ENCODE results near the gene HGF.
A peak's percentile ranks its signal among the peaks of the same experiment; 100 is the strongest.

Gene HGF

DNA sequence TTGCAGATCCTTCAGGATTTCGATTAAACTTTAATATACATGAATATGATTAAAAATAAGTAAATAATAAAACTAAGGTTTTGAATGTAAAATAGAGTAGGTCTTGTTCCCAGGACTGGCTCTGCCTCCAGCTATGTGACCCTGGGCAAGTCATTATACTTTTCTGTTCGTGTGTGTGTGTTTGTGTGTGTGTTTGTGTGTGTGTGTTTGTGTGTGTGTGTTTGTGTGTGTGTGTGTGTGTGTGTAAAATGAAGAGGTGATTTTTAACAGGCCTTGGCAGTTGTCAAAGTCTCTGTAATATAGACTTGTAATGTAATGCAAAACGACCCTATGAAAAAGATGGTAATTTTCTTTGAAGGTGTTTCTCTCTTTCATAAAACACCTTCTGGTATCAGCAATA lies 79.2 kb downstream of the HGF start:
- H4K20me1 ChIP-seq (ENCODE audit: insufficient read depth, low read length), result no peaks in the 10 kb centered on the region
- no peaks in the 10 kb centered on the region for H3K27me3 ChIP-seq (ENCODE audit: insufficient read depth, low read length)
- peak overlapping the region; percentile 53 for H3K4me3 ChIP-seq (ENCODE audit: low read depth, low read length, poor library complexity, severe bottlenecking)
- H3K9ac ChIP-seq (ENCODE audit: low read length), result peak overlapping the region; percentile 53
- peak overlapping the region; percentile 61 for H3K4me2 ChIP-seq (ENCODE audit: low read length)
- H3K79me2 ChIP-seq (ENCODE audit: insufficient read depth, low read length), result no peaks in the 10 kb centered on the region
- H3F3A ChIP-seq (ENCODE audit: insufficient read depth, low read length), result peaks cover 4% of the 10 kb centered on the region; the same call in 1 of the 2 replicates
- H3K4me1 ChIP-seq (ENCODE audit: insufficient read depth, low read length, severe bottlenecking), result peaks cover 70% of the 10 kb centered on the region
- H3K9me3 ChIP-seq (ENCODE audit: low read length), result no peaks in the 10 kb centered on the region
- H3K27ac ChIP-seq (ENCODE audit: low read depth, low read length, poor library complexity, severe bottlenecking), result peak overlapping the region; percentile 80
- no peaks in the 10 kb centered on the region for H3K36me3 ChIP-seq (ENCODE audit: insufficient read depth, low read length)
- H2AFZ ChIP-seq (ENCODE audit: low read length), result no peak overlapping the region
- no peak for TF ChIP-seq EZH2 (IDR thresholded peaks at IDR 0.05; ENCODE audit: borderline replicate concordance, low read length)
- TF ChIP-seq, protein P1, sequence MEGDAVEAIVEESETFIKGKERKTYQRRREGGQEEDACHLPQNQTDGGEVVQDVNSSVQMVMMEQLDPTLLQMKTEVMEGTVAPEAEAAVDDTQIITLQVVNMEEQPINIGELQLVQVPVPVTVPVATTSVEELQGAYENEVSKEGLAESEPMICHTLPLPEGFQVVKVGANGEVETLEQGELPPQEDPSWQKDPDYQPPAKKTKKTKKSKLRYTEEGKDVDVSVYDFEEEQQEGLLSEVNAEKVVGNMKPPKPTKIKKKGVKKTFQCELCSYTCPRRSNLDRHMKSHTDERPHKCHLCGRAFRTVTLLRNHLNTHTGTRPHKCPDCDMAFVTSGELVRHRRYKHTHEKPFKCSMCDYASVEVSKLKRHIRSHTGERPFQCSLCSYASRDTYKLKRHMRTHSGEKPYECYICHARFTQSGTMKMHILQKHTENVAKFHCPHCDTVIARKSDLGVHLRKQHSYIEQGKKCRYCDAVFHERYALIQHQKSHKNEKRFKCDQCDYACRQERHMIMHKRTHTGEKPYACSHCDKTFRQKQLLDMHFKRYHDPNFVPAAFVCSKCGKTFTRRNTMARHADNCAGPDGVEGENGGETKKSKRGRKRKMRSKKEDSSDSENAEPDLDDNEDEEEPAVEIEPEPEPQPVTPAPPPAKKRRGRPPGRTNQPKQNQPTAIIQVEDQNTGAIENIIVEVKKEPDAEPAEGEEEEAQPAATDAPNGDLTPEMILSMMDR (IDR thresholded peaks at IDR 0.05; ENCODE audit: low read length), result no peak
- H3K9me2 ChIP-seq (ENCODE audit: low read depth, low read length), result no peaks in the 10 kb centered on the region

DNA sequence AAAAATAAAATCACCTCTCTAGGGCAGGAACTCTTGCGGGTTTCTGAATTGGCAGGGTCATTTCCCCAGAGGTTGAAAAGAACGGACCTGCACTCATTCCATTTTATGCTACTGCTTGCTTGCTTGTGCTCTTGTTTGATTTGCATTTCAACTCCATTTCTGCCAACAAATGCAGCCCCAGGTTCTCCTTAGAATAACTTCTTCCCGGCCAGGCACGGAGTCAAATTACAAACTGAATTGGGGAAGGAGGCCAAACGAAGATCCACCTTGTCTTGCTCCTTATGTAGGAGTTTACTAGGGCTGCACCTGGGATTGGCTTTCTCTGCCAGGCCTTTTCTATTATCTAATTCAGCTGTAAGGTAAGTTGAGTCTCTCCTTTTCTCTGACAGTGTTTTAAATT lies 79.6 kb downstream of the HGF start:
- Histone ChIP-seq H2AFZ (ENCODE audit: low read length) (peak overlapping the region; percentile 73), H3K27me3 (ENCODE audit: insufficient read depth, low read length) (no peaks in the 10 kb centered on the region), H3K27ac (ENCODE audit: low read depth, low read length, poor library complexity, severe bottlenecking) (peak overlapping the region; percentile 80), H3K9me2 (ENCODE audit: low read depth, low read length) (no peaks in the 10 kb centered on the region), H3K79me2 (ENCODE audit: insufficient read depth, low read length) (no peaks in the 10 kb centered on the region), H3K9ac (ENCODE audit: low read length) (peak overlapping the region; percentile 53), H3K9me3 (ENCODE audit: low read length) (no peaks in the 10 kb centered on the region), H4K20me1 (ENCODE audit: insufficient read depth, low read length) (no peaks in the 10 kb centered on the region), H3F3A (ENCODE audit: insufficient read depth, low read length) (peaks cover 4% of the 10 kb centered on the region; the same call in 1 of the 2 replicates), H3K36me3 (ENCODE audit: insufficient read depth, low read length) (no peaks in the 10 kb centered on the region), H3K4me3 (ENCODE audit: low read depth, low read length, poor library complexity, severe bottlenecking) (peak overlapping the region; percentile 53), H3K4me2 (ENCODE audit: low read length) (peak overlapping the region; percentile 61), H3K4me1 (ENCODE audit: insufficient read depth, low read length, severe bottlenecking) (peaks cover 75% of the 10 kb centered on the region)
- TF ChIP-seq EZH2 (IDR thresholded peaks at IDR 0.05; ENCODE audit: borderline replicate concordance, low read length), result no peak
- TF ChIP-seq, protein P1 (IDR thresholded peaks at IDR 0.05; ENCODE audit: low read length), result no peak

GRCh38 chr7:81688622-81689411 lies 81.0 kb downstream of the HGF start:
- H3K4me1 ChIP-seq (ENCODE audit: insufficient read depth, low read length, severe bottlenecking), result peaks cover 79% of the 10 kb centered on the region
- H3K9me3 ChIP-seq (ENCODE audit: low read length), result no peaks in the 10 kb centered on the region
- H3K9ac ChIP-seq (ENCODE audit: low read length), result no peak overlapping the region
- no peaks in the 10 kb centered on the region for H3K36me3 ChIP-seq (ENCODE audit: insufficient read depth, low read length)
- peaks cover 4% of the 10 kb centered on the region; the same call in 1 of the 2 replicates for H3F3A ChIP-seq (ENCODE audit: insufficient read depth, low read length)
- TF ChIP-seq EZH2 (IDR thresholded peaks at IDR 0.05; ENCODE audit: borderline replicate concordance, low read length), result no peak
- TF ChIP-seq, protein P1 (IDR thresholded peaks at IDR 0.05; ENCODE audit: low read length), result no peak
- peak overlapping the region; percentile 61; the same call in 1 of the 2 replicates for H3K4me2 ChIP-seq (ENCODE audit: low read length)
- no peaks in the 10 kb centered on the region for H3K27me3 ChIP-seq (ENCODE audit: insufficient read depth, low read length)
- H3K9me2 ChIP-seq (ENCODE audit: low read depth, low read length), result no peaks in the 10 kb centered on the region
- no peaks in the 10 kb centered on the region for H4K20me1 ChIP-seq (ENCODE audit: insufficient read depth, low read length)
- H3K4me3 ChIP-seq (ENCODE audit: low read depth, low read length, poor library complexity, severe bottlenecking), result peak overlapping the region; percentile 53
- H3K79me2 ChIP-seq (ENCODE audit: insufficient read depth, low read length), result no peaks in the 10 kb centered on the region
- H2AFZ ChIP-seq (ENCODE audit: low read length), result no peak overlapping the region
- H3K27ac ChIP-seq (ENCODE audit: low read depth, low read length, poor library complexity, severe bottlenecking), result peak overlapping the region; percentile 80

Data from OCI-LY1 (cell line).